K562 (cell line): Measurements from ENCODE around the gene SLC12A3. TPM values are rescaled to one million over a fixed set of nuclear protein-coding genes. Genes with fewer than 3 reads are reported as not detected.

Experiments
- ATAC-seq: fragments of 200-7000 bp; cut with Tn5 transposase; 3 replicates; pipeline ENCODE4 v1.9.1; 2020; ENCODE audit warnings: moderate library complexity
- BruUV-seq: library from RNA; stranded (reverse); fragments of 400-500 nt; replicated peaks from 2 replicates; lab custom pipeline; 2021; lab: Mats Ljungman, UMichigan
- CTCF ChIA-PET: fragments of 300-600 bp; formaldehyde crosslinking; extraction: SDS; loops from one replicate; lab custom pipeline; 2021; ENCODE audit warnings: low intra/inter-chr PET ratio; lab: Yijun Ruan, JAX
- POLR2A ChIA-PET: fragments of 300-600, 350-650 bp; sonication (Branson Sonifier 250); formaldehyde crosslinking; extraction: SDS; loops from one replicate; lab custom pipeline; 2021; ENCODE audit warnings: antibody characterized with exemption, inconsistent platforms; lab: Yijun Ruan, JAX
- DNase-seq, 4 experiments: peaks; one replicate each; pipeline versions ENCODE4 v3.0.0 to v3.0.0-alpha.2; 2011 to 2018; ENCODE audit warnings: low spot score in 3 of 4, mixed read lengths in 3 of 4; ENCODE audit errors: extremely low read depth in 1 of 4
- FAIRE-seq: peaks from 2 replicates; lab custom pipeline; 2011; peaks lifted over from hg19 to GRCh38; lab: Jason Lieb, UNC
- H2AFZ ChIP-seq: 2 replicates; pipeline ENCODE4 v1.6.0; 2011; ENCODE audit warnings: low read depth, low read length, control low read depth, inconsistent platforms
- H3K27ac ChIP-seq: fragments of 200-600 bp; 3 replicates; pipeline ENCODE4 v1.8.0; 2011; ENCODE audit warnings: low read depth, mild to moderate bottlenecking, control low read depth, inconsistent platforms, low read length, moderate library complexity, mixed read lengths; ENCODE audit errors: extremely low read depth
- H3K27me3 ChIP-seq, 2 experiments: fragments of 300-600 bp in 1 of 2; 2 replicates in 1 of 2; 3 replicates in 1 of 2; pipeline versions ENCODE4 v1.6.0 to v1.8.0; 2011; ENCODE audit warnings: inconsistent platforms in 2 of 2, low read length in 2 of 2, mild to moderate bottlenecking in 1 of 2, mixed read lengths in 1 of 2, moderate library complexity in 1 of 2; ENCODE audit not compliant: control insufficient read depth in 2 of 2, insufficient read depth in 2 of 2
- H3K36me3 ChIP-seq: fragments of 300-600 bp; 3 replicates; pipeline ENCODE4 v1.8.0; 2011; ENCODE audit warnings: mild to moderate bottlenecking, low read length, inconsistent platforms; ENCODE audit not compliant: control insufficient read depth, insufficient read depth
- H3K4me1 ChIP-seq, 2 experiments: fragments of 200-600 bp in 1 of 2; replicated peaks in 1 of 2; 2 replicates in 1 of 2; 3 replicates in 1 of 2; pipeline versions ENCODE4 v1.5.1 to v1.8.0; 2011; ENCODE audit warnings: inconsistent platforms in 2 of 2, low read length in 2 of 2, mild to moderate bottlenecking in 1 of 2, mixed read lengths in 1 of 2, moderate library complexity in 1 of 2; ENCODE audit not compliant: control insufficient read depth in 2 of 2, insufficient read depth in 2 of 2
- H3K4me2 ChIP-seq: 2 replicates; pipeline ENCODE4 v1.6.1; 2011; ENCODE audit warnings: low read length, control low read depth, inconsistent platforms, mixed read lengths; ENCODE audit not compliant: insufficient read depth
- H3K4me3 ChIP-seq: fragments of 200-600 bp; sonication (generic), shearing (Covaris generic); 2 replicates; pipeline ENCODE4 v1.5.1; 2016; ENCODE audit warnings: control low read depth, inconsistent platforms
- H3K79me2 ChIP-seq: fragments of 200-600 bp; 3 replicates; pipeline ENCODE4 v1.8.0; 2011; ENCODE audit warnings: low read length, inconsistent platforms; ENCODE audit not compliant: control insufficient read depth, insufficient read depth
- H3K9ac ChIP-seq, 2 experiments: 2 replicates each; pipeline versions ENCODE4 v1.6.0 to v1.6.1; 2011; ENCODE audit warnings: low read depth in 2 of 2, low read length in 2 of 2, control low read depth in 1 of 2, inconsistent platforms in 1 of 2, mild to moderate bottlenecking in 1 of 2, mixed read lengths in 1 of 2; ENCODE audit not compliant: insufficient read depth in 1 of 2
- H3K9me1 ChIP-seq: one replicate; pipeline ENCODE4 v1.6.0; 2011; ENCODE audit warnings: inconsistent platforms, mild to moderate bottlenecking, low read length, moderate library complexity; ENCODE audit not compliant: control insufficient read depth, insufficient read depth
- H3K9me3 ChIP-seq: replicated peaks from 2 replicates; pipeline ENCODE4 v1.5.1; 2011; ENCODE audit warnings: low read depth, low read length, inconsistent platforms; ENCODE audit not compliant: control insufficient read depth, insufficient read depth
- H4K20me1 ChIP-seq: replicated peaks from 2 replicates; pipeline ENCODE4 v1.6.1; 2011; ENCODE audit warnings: low read length, inconsistent platforms, mixed read lengths; ENCODE audit not compliant: control insufficient read depth, insufficient read depth
- ESRRA ChIP-seq: fragments of 450-650 bp; IDR thresholded peaks from 2 replicates; pipeline ENCODE4 v1.6.1; 2014; ENCODE audit warnings: low read depth, mild to moderate bottlenecking, moderate library complexity, borderline replicate concordance
- TEAD4 ChIP-seq, 2 experiments: sonication (generic) in 1 of 2; formaldehyde crosslinking in 1 of 2; IDR thresholded peaks; 2 replicates each; pipeline versions ENCODE4 v1.6.1 to v1.8.0; 2012 to 2022; ENCODE audit warnings: borderline replicate concordance in 1 of 2, inconsistent platforms in 1 of 2, low read length in 1 of 2, mild to moderate bottlenecking in 1 of 2, missing genetic modification reagents in 1 of 2
- WGBS: fragments of 100-300 bp; shearing (Covaris generic); methylation state at CpG from one replicate; pipeline ENCODE4 v1.1.6; 2016; ENCODE audit warnings: low coverage, mixed read lengths; ENCODE audit not compliant: insufficient coverage; ENCODE audit errors: missing lambda C conversion rate; 5-methylcytosine and 5-hydroxymethylcytosine counted together
- in situ Hi-C: fragments of 300-500 bp; cut with MboI; formaldehyde crosslinking; loops from 4 replicates; pipeline ENCODE4 v1.15.0; 2018; ENCODE audit warnings: inconsistent platforms, mixed read lengths
- intact Hi-C: fragments of 100-400 bp; cut with micrococcal nuclease; formaldehyde crosslinking; loops from 2 replicates; pipeline ENCODE4 v1.14.2; 2022
- polyA plus RNA-seq, 8 experiments: library from polyadenylated mRNA; depleted of rRNA in 4 of 8; stranded (reverse) in 5 of 8; unstranded in 3 of 8; fragments of >200 nt; fragmentation: Nextera tagmentation in 2 of 8; fragmentation: Illumina TruSeq in 1 of 8; extraction: Ambion mirVana in 2 of 8; extraction: Trizol in 1 of 8; gene quantifications; 2 replicates each; pipeline versions ENCODE4 v1.2.1 to v1.2.3, GENCODE V29; 2011 to 2014; ENCODE audit warnings: inconsistent platforms in 1 of 8, missing spikeins in 1 of 8
- total RNA-seq, 7 experiments: library from RNA; depleted of rRNA in 6 of 7; stranded (reverse); fragments of >200 nt in 6 of 7; fragmentation: Illumina TruSeq in 2 of 7; extraction: Trizol in 2 of 7; gene quantifications; 2 replicates each; pipeline versions ENCODE4 v1.2.1 to v1.2.3, GENCODE V29; 2011 to 2021; ENCODE audit warnings: low replicate concordance in 1 of 7

The SLC12A3 gene
- total and polyA plus RNA-seq, 9 of the 15 experiments (the other 6 are each of a cell fraction or from before 2014, with no cell fraction given) = not detected

GRCh38 chr16:56961851-56962281 lies 96.9 kb downstream of the SLC12A3 start, which contains the start of gene CETP:
TSS of gene CETP (plus strand) at chr16:56961950. CDS start at chr16:56961980, 30 bp downstream.
- H3K9ac ChIP-seq = peak within 1 kb of the TSS in 1 of 2 experiments; percentile 43; a peak in 1 of 4 replicates
- H2AFZ ChIP-seq = 0 out of 2 replicates have a peak within 1 kb of the TSS, but pooled peaks have one; percentile 2
- no peak within 1 kb of the TSS for H3K4me2 ChIP-seq
- no peaks in the 10 kb centered on the region for H3K36me3 ChIP-seq
- FAIRE-seq = no peak
- WGBS = 31% methylated on average over 12 of the region's 12 CpGs
- no TSS peak for BruUV-seq
- TF ChIP-seq TEAD4 (IDR thresholded peaks at IDR 0.05; ENCODE audit: low read length) (no peak), TEAD4 (CRISPR knock-in tag; IDR thresholded peaks at IDR 0.05; ENCODE audit: borderline replicate concordance) (no peak), ESRRA (0 out of 2 replicates have a peak, but pooled peaks have one; percentile 17)
- no peaks in the 10 kb centered on the region for H3K9me3 ChIP-seq
- in situ Hi-C loops = no loop called here
- no peak within 1 kb of the TSS for H3K4me3 ChIP-seq
- CTCF ChIA-PET = no interaction called here
- no peak for DNase-seq
- H3K4me1 ChIP-seq = peaks cover 4 to 22% of the 10 kb centered on the region in 2 experiments; a peak in 4 of 5 replicates
- H3K27ac ChIP-seq = no peak within 1 kb of the TSS
- POLR2A ChIA-PET = interaction anchor here (0.9 to 1.9 kb wide), 4 partner anchors 10 to 20 kb away, joined by 3 to 7 read pairs (median 3); no protein-coding TSS in a partner anchor
- H4K20me1 ChIP-seq = no peaks in the 10 kb centered on the region
- peaks cover 17 to 28% of the 10 kb centered on the region in 2 experiments; a peak in 4 of 5 replicates for H3K27me3 ChIP-seq
- intact Hi-C loops = loop anchor here (5.0 kb wide), 1 partner anchor 55 kb away; no protein-coding TSS in a partner anchor
- no peaks in the 10 kb centered on the region for H3K9me1 ChIP-seq
- no peak for ATAC-seq
- H3K79me2 ChIP-seq = no peaks in the 10 kb centered on the region
